NCI-H69 (cell line): ENCODE data around the gene SMPDL3A.
A peak's percentile ranks its signal among the peaks of the same experiment; 100 is the strongest.

Experiments used
- DNase-seq: peaks from one replicate; lab custom pipeline; 2025; lab: John Stamatoyannopoulos, UW

SMPDL3A gene

DNA sequence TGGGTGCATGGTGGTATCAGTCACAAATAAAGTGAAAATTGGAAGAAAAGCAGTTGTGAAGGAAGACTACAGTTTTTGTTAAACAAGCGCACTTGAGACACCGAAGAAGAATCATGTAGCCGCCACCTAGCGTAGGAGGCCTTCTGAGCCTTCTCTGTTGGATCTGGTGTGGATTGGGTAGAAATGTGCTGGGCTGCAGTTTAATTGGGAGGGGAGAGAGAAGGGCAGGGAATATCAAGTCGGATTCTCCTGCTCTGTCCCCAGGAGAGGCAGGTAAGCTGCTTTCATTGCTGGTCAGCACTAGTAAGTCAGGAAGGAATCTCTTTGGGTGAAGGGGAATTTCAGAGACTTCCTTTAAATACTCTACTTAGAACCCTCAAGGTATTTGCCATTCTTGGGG is 10.8 kb upstream of the SMPDL3A start:
- DNase-seq = peak; percentile 55

DNA sequence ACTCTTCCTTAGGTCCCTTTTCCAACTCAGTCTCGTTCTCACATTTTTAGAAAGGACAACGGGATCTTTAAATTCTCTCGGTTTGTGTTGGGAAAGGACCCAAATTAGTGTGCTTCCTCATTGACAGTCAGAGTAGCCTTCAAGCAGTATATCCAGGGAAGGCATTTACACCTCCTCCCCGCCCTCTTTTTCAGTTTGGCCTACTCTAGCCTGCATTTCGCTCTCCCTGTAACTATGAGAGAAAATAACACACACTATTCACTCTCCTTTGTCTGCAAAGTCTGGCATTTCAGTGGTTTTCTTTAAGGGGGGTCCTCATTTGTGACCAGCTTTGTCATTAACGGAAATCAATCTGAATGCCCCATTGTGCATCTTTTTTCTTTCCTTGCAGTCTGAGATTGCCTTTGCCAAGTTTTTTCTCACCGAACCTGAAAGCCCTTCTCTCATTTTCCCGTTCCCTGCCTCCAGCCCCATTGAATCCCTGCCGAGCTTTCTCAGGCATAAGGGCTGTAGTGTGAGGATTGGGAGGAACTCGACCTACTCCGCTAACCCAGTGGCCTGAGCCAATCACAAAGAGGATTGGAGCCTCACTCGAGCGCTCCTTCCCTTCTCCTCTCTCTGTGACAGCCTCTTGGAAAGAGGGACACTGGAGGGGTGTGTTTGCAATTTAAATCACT is 9.9 kb upstream of the SMPDL3A start:
- peak; percentile 98 for DNase-seq

DNA sequence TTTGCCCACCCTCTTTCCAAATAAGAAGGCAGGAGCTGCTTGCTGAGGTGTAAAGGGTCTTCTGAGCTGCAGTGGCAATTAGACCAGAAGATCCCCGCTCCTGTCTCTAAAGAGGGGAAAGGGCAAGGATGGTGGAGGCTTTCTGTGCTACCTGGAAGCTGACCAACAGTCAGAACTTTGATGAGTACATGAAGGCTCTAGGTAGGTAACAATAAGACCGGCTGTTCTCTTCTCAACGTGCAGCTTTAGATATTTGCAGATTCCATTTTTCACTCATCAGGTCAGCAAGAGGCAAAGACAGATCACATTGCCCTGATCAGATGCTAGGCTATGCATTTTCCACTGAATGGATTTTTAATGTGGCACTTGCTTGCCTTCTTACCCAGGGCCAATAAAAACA is 9.4 kb upstream of the SMPDL3A start, which contains the start of gene FABP7:
FABP7 (plus strand) TSS at position 50 of the 400 bp plus-strand sequence; CDS start at position 129, 79 bp downstream.
- DNase-seq = no peak

DNA sequence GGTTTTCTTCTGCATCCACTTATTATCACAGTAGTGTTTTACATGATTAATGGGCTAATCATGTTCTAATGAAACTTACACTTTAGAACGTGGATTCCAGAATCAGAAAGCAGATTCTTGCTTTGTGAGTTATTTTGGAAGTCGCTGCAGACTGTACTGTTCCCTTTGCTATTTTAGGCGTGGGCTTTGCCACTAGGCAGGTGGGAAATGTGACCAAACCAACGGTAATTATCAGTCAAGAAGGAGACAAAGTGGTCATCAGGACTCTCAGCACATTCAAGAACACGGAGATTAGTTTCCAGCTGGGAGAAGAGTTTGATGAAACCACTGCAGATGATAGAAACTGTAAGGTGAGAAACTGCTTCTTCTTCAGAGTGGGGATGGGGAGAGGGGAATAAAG is 8.9 kb upstream of the SMPDL3A start:
- peak; percentile 74 for DNase-seq

DNA sequence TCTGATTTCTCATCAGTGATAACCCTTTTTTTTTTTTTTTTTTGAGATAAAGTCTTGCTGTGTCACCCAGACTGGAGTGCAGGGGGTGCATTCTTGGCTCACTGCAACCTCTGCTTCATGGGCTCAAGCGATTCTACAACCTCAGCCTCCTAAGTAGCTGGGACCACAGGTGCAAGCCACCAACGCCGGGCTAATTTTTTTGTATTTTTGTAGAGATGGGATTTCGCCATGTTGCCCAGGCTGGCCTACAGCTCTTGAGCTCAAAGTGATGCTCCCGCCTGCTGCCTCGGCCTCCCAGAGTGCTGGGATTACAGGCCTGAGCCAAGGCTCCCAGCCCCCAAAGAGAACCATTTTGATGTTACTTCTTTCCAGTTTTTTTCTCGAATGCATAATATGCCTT is 7.3 kb upstream of the SMPDL3A start:
- DNase-seq = peak; percentile 55

DNA sequence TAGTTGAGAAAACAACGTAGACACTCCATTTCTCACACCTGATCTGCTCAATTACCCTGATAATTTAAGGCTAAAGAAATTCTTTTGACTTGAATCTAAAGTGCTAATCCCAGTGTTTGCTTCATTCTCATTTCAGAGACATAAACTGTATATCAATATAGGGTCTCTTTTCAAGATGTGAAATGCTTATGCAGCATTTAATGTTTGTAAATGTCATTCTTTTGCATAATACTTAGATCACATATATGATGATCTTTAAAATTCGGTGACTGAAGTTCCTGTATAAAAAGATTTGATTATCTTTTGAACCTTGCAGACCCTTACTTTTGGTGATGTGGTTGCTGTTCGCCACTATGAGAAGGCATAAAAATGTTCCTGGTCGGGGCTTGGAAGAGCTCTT is 5.7 kb upstream of the SMPDL3A start:
- DNase-seq = no peak

DNA sequence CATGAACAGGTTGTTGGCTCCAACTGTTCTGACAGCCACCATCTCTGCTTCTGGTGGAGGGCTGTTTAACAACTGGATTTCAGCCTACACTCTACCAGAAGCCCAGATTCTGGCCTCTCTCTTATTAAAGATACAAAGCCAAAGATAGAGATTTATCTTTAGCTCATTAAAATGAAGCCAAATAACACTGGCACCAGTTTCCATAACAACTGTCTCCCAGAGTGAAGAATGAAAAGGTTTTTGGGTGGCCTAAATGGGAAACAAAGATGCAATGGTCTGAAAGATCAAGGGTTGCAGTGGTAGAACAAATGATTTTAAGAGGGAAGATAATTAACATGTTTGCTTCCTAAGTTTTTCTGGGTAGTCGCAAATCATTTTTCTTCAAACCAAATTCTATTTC is 3.2 kb upstream of the SMPDL3A start:
- no peak for DNase-seq

DNA sequence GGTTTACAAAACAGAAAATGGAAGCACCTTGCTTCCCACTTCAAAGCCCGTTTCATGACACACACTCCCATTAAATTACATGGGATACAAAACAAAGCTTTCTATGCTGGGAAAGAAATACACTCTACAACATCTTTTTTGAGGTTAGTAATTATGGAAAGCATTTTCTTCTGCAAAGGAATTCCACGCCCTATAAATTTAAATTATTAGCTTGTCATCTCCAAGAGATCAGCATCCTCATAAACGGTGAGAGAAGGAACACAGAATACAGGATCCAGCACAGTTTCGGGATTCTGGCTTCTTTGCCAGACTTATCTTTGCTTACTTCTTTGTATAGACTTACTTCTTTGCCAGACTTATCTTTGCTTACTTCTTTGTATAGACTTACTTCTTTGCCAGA is 1.3 kb upstream of the SMPDL3A start:
- no peak for DNase-seq

DNA sequence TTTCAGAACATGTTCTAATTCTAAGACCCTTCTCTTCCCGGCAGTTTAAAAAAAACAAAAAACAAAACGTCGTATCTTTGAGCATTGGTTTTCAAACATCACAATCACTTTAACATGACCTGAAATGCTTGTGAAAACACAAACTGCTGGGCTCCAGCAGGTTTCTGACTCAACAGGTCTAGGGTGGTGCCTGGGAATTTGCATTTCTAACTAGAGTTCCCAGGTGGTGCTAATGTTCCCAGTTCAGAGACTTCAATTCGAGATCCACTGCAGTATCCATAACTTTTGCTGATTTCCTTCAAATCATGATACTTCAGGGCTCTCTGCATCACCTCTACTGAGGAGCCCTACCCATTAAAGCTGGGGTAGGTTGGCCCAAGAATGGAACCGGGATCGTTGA is 850 bp upstream of the SMPDL3A start:
- peak; percentile 67 for DNase-seq

DNA sequence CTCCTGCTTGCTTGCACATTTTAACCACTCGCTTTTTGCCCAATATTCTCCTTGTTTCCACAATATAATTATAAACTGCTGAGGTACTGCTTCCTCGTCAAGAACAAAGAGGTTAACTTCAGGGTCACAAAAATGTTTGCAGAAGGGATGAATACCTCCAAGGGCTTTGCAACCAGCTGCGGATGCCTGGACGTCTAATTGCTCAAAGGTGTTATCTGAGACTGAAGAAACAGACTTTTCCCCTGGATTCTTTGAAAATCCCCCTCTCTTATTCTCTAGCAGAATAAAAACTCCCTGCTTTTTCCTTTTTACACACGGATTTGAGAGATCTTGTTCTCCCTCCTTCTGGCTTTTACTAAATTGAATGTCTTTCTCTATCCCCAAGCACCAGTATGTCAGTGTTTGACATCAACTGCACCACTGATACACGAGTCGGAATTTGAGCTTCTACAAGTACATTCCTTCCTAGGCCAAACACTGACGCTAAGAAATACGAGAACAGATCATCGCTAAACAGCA is 336 bp upstream of the SMPDL3A start:
- peak; percentile 90 for DNase-seq

DNA sequence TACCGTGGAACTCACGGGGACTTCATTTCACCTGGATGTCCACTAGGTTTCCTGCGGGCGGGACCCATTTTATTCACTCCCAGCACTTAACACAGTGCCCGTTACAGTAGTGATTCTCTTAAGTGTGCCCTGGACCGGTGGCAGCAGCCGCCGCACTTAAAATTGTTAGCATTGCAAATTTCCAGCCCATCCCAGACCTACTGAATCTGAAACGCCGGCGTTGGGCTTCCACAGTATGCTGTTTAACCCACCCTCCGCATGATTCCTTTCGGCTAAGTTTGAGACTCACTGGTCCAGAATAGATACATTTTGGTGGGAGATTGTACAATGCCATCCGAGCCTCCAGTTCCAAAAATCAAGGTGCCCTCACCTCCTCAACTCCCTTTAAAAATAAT is 967 bp downstream of the SMPDL3A start:
- DNase-seq = no peak

DNA sequence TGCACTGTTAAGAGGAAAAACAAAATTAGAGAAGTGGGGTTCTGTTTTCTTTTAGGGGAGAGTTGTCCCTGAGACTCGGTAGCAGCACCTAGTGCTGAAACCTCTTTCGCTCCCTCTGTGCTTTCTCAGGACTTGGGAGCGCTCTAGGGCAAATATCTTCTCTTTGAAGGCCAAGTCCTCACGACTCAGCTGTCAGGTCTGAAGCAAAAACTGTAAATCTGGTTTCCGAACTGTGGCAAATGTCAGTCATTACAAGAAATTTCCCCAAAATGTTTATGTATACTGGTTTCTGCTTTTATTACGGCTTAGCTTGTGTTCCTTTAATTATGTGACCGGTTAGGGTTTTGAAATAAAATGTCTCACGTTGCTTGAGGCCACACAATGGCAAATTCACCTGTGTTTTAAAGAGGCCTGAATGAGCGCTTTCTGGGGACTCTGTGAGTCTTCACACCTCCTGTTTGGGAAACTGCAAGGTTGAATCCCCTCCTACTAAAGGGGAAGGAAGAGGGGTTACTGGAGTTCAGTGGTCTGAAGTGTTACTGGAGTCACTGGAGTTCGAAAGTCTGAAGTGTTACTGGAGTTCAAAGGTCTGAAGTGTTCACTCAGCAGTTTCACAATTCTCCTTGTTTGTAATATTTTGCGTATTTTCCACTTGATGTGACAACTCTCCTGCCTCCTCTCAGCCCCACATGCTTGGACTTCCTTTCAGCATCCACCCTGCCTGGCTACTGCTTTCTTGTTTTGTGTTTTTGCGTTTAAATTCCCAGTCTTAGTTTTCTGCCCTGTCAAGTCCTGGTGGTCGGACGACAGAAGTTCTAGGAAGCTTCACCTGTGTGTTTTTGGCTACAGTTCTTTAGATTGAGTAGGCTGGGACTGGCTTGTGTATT is 1.6 kb downstream of the SMPDL3A start:
- DNase-seq = peak; percentile 78

DNA sequence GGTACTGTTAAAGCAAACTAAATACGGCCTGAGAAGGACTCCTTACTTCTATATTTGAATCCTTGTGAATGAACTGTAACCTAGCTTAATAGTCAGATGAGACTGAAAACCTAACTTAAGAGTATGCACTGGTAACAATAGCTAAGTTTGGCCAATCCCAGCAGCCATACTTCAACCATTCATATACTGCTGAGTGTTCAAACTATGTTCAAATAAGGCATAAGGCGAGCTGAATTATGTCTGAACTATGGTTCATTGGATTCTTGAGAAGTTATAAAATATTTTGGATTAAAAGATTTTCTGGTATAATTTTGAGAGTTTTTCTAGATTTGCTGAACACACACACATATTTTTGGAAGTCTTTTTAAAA is 2.2 kb downstream of the SMPDL3A start:
- DNase-seq = peak; percentile 68

DNA sequence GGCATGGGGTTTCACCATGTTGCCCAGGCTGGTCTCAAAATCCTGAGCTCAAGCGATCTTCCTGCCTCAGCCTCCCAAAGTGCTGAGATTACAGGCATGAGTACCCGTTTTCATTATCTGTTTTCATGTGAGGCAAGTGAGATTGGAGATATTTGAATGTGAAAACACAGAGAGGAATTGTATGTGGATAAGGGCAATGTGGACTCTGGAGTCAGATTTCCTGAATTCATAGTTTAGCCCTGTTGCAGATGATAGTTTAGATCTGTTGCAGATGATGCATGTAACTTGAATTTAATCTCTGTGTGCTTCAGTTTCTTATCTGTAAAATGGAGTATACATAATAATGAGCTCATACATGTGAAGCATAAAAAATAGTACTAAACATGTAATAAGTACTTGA is 3.7 kb downstream of the SMPDL3A start:
- no peak for DNase-seq

DNA sequence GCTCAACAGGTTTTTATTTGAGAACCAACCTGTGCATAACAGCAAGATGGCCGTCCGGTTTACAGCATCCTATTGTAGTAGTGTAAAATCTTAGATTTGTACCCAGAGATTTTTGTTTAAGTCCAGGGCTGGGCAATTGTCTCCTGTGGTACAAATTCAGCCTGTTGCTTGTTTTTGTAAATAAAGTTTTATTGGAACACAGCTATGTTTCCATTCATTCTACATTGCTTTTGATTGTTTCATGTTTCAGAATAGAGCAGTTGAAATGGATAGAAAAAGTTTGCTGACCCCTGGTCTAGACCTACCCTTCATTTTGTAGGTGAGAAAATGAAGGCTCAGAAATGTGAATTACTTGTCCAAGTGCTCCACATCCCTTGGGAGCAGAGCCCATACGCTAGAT is 8.5 kb downstream of the SMPDL3A start:
- DNase-seq = no peak

DNA sequence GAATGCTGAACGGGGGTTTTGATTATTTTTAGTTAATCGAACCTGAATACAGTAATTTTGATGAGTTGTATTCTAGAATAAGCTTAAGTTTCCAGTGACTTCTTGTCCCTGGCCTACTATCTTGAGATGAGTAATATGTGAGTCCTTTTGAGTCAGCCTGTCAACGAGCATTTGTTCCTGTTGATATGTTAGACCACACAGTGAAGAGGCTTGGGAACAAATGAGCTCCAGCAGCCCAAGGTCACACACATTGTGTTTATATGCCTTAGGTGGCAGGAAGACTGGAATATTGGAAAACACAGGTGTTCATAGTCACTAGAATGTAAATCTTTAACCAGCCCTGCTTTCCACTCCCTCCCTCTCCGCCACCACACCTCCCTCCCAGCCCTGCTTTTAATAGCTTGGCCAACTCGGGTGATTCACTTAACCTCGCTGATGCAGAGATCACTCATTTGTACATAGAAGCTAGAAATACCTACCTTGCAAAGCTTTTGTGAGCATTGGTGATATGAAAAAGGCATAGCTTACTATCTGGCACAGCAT is 9.1 kb downstream of the SMPDL3A start:
- peak; percentile 87 for DNase-seq

DNA sequence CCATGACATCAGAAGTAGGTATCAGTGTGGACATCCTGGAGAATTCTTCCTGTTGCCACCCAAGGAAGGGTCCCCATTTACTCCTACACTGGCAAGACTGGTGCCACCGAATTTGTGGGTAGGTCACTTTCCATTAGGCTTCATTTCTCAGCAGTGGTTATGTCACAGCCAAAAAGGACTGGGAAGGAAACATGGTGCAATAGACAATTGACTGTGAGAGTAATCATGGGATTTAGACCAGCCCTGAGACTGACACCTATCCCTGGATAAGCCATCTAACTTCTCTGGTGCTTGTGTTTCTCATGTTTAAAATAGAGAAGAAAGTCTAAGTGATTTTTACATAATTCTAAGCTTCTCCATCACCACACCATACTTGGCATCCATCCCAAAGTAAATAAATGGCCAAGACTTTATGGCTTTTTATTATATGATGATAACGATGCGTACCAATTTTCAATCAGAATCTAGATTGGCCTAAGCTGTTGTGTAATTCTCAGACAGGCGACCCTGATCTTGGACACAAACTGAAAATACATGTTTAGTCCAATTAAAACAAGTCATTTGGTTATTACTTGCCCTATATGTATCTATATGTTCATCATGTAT is 10.2 kb downstream of the SMPDL3A start:
- peak; percentile 73 for DNase-seq

DNA sequence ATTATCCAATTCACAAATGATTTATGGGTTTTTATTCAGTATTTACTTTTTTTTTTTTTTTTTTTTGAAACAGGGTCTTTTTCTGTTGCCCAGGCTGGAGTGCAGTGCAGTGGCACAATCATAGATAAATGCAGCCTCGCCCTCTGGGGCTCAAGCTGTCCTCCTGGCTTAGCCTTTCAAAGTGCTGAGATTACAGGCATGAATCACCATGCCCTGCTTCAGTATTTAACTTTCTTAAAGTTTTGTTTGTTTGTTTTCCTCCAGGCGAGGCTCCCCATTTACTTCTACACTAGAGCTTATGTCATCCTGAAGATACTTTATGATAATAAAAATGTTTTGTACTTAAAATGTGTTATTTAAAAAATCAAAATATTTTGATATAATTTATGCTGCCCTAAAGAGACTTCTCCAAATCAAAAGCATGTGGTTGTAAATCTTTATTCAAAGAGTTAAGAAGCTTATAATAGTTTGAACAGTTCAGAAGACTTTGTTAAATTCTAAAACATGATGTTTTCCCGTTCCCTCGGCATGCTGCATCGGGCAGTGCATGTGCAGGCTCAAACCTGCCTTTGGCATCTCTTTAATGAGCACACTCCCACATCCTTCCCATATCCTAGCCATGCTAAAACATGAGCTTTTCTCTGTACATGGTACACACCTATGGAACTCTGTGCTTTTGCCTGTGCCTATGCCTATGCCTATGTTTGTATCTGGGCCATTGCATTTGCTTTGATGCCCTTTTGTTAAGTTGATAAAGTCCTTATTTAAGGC is 11.0 kb downstream of the SMPDL3A start:
- peak; percentile 66 for DNase-seq

DNA sequence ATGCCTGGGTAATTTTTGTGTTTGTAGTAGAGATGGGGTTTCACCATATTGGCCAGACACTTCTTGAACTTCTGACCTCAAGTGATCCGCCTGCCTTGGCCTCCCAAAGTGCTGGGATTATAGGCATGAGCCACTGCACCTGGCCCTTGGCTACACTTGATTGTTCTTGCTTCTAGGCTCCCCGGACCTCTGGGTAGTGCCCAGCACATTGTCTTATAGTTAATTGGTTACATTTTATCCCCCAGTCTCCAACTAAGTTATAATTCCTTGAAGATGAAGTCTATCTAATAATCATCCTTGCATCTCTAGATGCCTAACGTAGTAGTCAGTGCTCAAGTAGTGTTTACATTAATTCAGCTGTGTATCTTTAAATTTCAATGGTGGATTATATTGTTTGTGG is 11.8 kb downstream of the SMPDL3A start:
- DNase-seq = no peak

DNA sequence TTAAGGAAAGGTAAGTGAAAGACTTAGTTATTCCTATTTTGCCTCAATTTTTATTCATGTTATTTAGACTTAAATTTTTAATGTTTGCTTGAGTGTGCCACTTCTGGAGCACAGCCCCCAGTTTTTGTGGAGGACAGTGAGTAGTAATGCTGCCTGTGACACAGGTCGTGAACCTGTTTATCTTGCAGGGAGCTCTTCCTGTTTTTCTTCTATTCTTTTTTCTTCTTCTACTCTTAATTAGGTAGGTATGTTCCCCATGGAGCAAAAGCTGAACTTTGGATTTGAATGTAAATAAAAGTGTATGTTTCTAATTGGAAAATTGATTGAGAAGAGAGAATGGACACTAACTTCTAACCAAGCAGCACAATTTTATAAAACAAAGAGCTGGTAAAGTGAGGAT is 12.3 kb downstream of the SMPDL3A start:
- DNase-seq = no peak

DNA sequence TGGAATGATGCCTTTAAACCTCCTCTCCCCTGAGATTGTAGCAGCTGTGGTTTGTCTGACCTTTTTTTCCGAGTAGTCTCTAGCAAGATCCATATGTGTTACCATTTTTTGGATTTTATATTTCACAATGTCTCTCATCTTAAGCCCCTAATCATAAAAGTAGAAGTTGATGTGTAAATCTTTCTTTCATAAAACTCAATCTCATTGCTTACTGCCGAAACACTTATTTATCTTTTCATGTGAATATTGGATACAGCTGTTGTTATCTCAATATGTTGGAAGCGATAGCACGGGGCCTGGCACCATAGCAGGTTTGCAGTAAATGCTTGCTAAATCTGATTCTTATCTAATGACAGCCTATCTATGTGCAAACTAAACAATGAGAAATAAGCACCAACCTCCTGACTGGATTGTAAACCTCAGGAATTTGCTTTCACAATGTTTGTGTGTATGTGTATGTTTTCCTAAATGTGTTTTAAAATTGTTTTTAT is 14.2 kb downstream of the SMPDL3A start:
- DNase-seq = no peak
